AG10803 (cell line): ENCODE measurements around the gene RALA.
"Not testable (repeated sequence)": the region's sequence is repeated elsewhere in the genome, so short reads cannot be mapped to it uniquely, and the experiment has no call there.

Experiments used
- DNase-seq: peaks from one replicate; pipeline ENCODE4 v3.0.0; 2010; ENCODE audit warnings: low read depth
- H3K4me3 ChIP-seq: 2 replicates; pipeline ENCODE4 v1.5.1; 2011; ENCODE audit warnings: mild to moderate bottlenecking, low read length, control low read depth
- TF ChIP-seq, protein P1 (sequence below): conservative IDR thresholded peaks from 2 replicates; pipeline ENCODE4 v1.5.1; 2011; ENCODE audit warnings: mild to moderate bottlenecking, low read length, control low read depth, inconsistent platforms

Gene RALA

DNA sequence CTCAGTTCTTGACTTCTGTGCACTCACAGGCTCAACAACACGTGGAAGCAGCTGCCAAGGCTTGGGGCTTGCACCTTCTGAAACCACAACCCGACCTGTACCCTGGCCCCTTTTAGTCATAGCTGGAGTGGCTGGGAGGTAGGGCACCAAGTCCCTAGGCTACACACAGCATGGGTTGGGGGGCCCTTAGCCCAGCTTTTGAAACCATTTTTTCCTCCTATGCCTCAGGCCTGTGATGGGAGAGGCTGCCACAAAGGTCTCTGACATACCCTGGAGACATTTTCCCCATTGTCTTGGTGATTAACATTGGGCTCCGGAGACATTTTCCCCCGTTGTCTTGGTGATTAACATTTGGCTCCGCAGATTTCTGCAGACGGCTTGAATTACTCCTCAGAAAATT is 38.6 kb downstream of the RALA start:
- TF ChIP-seq, protein P1, sequence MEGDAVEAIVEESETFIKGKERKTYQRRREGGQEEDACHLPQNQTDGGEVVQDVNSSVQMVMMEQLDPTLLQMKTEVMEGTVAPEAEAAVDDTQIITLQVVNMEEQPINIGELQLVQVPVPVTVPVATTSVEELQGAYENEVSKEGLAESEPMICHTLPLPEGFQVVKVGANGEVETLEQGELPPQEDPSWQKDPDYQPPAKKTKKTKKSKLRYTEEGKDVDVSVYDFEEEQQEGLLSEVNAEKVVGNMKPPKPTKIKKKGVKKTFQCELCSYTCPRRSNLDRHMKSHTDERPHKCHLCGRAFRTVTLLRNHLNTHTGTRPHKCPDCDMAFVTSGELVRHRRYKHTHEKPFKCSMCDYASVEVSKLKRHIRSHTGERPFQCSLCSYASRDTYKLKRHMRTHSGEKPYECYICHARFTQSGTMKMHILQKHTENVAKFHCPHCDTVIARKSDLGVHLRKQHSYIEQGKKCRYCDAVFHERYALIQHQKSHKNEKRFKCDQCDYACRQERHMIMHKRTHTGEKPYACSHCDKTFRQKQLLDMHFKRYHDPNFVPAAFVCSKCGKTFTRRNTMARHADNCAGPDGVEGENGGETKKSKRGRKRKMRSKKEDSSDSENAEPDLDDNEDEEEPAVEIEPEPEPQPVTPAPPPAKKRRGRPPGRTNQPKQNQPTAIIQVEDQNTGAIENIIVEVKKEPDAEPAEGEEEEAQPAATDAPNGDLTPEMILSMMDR, result no peak
- no peak overlapping the region for H3K4me3 ChIP-seq
- DNase-seq, result no peak

DNA sequence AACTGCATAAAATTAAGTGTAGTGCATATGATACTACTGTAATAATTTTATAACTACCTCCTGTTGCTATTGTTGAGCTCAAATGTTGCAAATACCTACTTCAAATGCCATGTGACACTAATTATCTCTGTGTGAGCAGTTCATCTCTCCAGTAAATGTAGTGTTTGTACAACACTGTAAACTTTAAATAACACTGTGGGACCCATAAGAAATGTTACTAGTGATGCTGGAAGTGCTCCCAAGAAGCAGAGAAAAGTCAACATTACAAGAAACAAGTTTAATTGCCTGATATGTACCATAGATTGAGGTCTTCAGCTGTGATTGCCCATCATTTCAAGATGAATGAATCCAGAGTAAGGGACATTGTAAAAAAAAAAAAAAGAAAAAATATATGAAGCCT is 39.9 kb downstream of the RALA start:
- no peak overlapping the region for H3K4me3 ChIP-seq
- DNase-seq, result no peak
- TF ChIP-seq, protein P1, result no peak

- DNase-seq, result no peak
- no peak overlapping the region for H3K4me3 ChIP-seq
- TF ChIP-seq, protein P1, result no peak
Measured at GRCh38 chr7:39664057-39664456, 40.7 kb downstream of the RALA start.

GRCh38 chr7:39664585-39664984 is 41.2 kb downstream of the RALA start:
- TF ChIP-seq, protein P1, result no peak
- no peak overlapping the region for H3K4me3 ChIP-seq

DNA sequence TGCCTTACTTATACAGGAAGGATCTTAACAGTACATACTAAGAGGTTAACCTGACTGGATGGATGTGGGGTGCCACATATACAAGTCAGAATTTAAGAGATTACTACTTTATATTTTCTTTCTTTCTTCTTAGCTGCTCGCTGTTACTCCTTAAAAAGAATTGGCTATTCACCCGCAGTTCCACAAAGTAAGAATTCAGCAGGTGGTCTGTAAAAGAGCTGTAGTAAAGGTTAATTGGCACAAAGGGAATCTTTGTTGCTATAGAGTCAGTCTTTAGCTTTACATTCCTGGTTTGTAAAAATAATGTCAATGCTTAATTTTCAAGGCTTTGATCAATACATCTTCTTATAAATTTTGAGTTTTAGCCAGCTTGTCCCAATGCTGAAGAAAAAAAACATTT is 43.2 kb downstream of the RALA start:
- TF ChIP-seq, protein P1, result no peak
- H3K4me3 ChIP-seq, result no peak overlapping the region
- no peak for DNase-seq

More at GRCh38 chr7:39664585-39664984, 41.2 kb downstream of the RALA start:
- DNase-seq, result no peak

DNA sequence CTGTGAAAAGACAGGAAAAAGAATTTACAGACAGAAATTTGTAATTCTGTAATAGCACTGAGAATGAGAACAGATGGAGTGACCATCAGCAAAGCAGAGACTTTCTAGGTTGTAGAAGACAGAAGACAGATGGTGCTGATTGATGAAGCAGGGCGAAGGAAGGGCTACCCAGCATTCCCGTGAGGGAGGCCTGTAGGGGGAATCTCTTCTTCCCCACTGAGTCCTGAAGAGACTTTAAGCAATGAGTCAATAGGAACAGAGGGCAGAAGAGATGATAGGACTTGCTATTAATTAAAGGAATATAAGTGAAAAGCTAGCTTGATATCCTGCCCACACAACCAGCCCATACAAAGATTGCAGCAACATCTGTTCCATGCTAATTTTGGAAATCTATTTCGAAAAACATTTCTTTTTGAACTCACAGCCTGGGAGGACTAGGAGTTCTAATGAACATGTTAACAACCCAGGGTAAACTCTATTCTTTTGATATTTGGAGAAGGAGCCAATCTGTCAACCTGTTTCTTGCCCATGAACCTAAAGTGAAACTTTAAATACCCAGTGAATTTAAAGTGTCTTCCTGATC is 44.1 kb downstream of the RALA start:
- no peak overlapping the region for H3K4me3 ChIP-seq
- DNase-seq, result peak; percentile 68
- TF ChIP-seq, protein P1, result 0 out of 2 replicates have a peak, but pooled peaks have one; percentile 11

- DNase-seq, H3K4me3 ChIP-seq: not testable (repeated sequence)
Measured at GRCh38 chr7:39668280-39668679, 44.9 kb downstream of the RALA start.

GRCh38 chr7:39670052-39670451 is 46.7 kb downstream of the RALA start:
- TF ChIP-seq, protein P1, result no peak
- no peak overlapping the region for H3K4me3 ChIP-seq
- DNase-seq, result no peak
